Muscle layer of duodenum (tissue), 2 donors: ENCODE results near the gene WIZ.

ENCODE experiments used
- H3K27ac ChIP-seq: one replicate; pipeline ENCODE4 v1.7.0; 2013; ENCODE audit warnings: mild to moderate bottlenecking, low read length
- H3K27me3 ChIP-seq: one replicate; pipeline ENCODE4 v1.7.0; 2013; ENCODE audit warnings: low read depth, mild to moderate bottlenecking, control low read depth, low read length
- H3K36me3 ChIP-seq, 2 donors: one replicate each; pipeline ENCODE4 v1.7.0; 2013; ENCODE audit warnings: low read length in 2 of 2, control low read depth in 1 of 2, mild to moderate bottlenecking in 1 of 2; ENCODE audit not compliant: insufficient read depth in 2 of 2, control insufficient read depth in 1 of 2
- H3K4me1 ChIP-seq, 2 donors: one replicate each; pipeline ENCODE4 v1.7.0; 2013; ENCODE audit warnings: low read length in 2 of 2, mild to moderate bottlenecking in 2 of 2, control low read depth in 1 of 2, moderate library complexity in 1 of 2; ENCODE audit not compliant: insufficient read depth in 2 of 2, control insufficient read depth in 1 of 2
- H3K4me3 ChIP-seq, 2 donors: one replicate each; pipeline ENCODE4 v1.7.0; 2013; ENCODE audit warnings: low read length in 2 of 2, low read depth in 1 of 2, mild to moderate bottlenecking in 1 of 2
- H3K9me3 ChIP-seq, 2 donors: one replicate each; pipeline ENCODE4 v1.7.0; 2013; ENCODE audit warnings: low read length in 2 of 2, control low read depth in 1 of 2, mild to moderate bottlenecking in 1 of 2; ENCODE audit not compliant: control insufficient read depth in 1 of 2
- donor health status: healthy.

The WIZ gene

GRCh38 chr19:15439821-15440641, 9.7 kb downstream of the WIZ start:
- Histone ChIP-seq H3K9me3 (no peaks in the 10 kb centered on the region), H3K27ac (no peak overlapping the region), H3K36me3 (peaks cover 0 to 3% of the 10 kb centered on the region in 2 donors), H3K4me1 (peaks cover 0 to 16% of the 10 kb centered on the region in 2 donors), H3K4me3 (no peak overlapping the region), H3K27me3 (no peaks in the 10 kb centered on the region)

GRCh38 chr19:15439078-15439799, 10.5 kb downstream of the WIZ start:
- no peaks in the 10 kb centered on the region for H3K27me3 ChIP-seq
- H3K9me3 ChIP-seq: no peaks in the 10 kb centered on the region
- H3K4me1 ChIP-seq: peaks cover 0 to 16% of the 10 kb centered on the region in 2 donors
- H3K27ac ChIP-seq: no peak overlapping the region
- H3K4me3 ChIP-seq: no peak overlapping the region
- no peaks in the 10 kb centered on the region for H3K36me3 ChIP-seq

- H3K27ac ChIP-seq: no peak overlapping the region
- H3K4me1 ChIP-seq: peaks cover 0 to 18% of the 10 kb centered on the region in 2 donors
- H3K4me3 ChIP-seq: no peak overlapping the region
- no peaks in the 10 kb centered on the region for H3K27me3 ChIP-seq
- H3K36me3 ChIP-seq: no peaks in the 10 kb centered on the region
- no peaks in the 10 kb centered on the region for H3K9me3 ChIP-seq
These were observed 11.2 kb downstream of the WIZ start for GRCh38 chr19:15438577-15438976.

GRCh38 chr19:15438124-15438496, 11.6 kb downstream of the WIZ start:
- Histone ChIP-seq H3K27ac (peak overlapping the region; percentile 40), H3K4me1 (peaks cover 0 to 23% of the 10 kb centered on the region in 2 donors), H3K9me3 (no peaks in the 10 kb centered on the region), H3K27me3 (no peaks in the 10 kb centered on the region), H3K4me3 (no peak overlapping the region), H3K36me3 (no peaks in the 10 kb centered on the region)

- Histone ChIP-seq H3K9me3 (no peaks in the 10 kb centered on the region), H3K27ac (peak overlapping the region; percentile 40), H3K36me3 (no peaks in the 10 kb centered on the region), H3K4me1 (peaks cover 0 to 23% of the 10 kb centered on the region in 2 donors), H3K27me3 (no peaks in the 10 kb centered on the region), H3K4me3 (no peak overlapping the region)
These were observed 12.2 kb downstream of the WIZ start for GRCh38 chr19:15437355-15438123.

GRCh38 chr19:15436826-15437110, 13.0 kb downstream of the WIZ start:
- peaks cover under 1 to 26% of the 10 kb centered on the region in 2 donors for H3K4me1 ChIP-seq
- H3K27ac ChIP-seq: no peak overlapping the region
- no peaks in the 10 kb centered on the region for H3K36me3 ChIP-seq
- H3K4me3 ChIP-seq: no peak overlapping the region
- no peaks in the 10 kb centered on the region for H3K27me3 ChIP-seq
- no peaks in the 10 kb centered on the region for H3K9me3 ChIP-seq

- peaks cover 6 to 31% of the 10 kb centered on the region in 2 donors for H3K4me1 ChIP-seq
- H3K4me3 ChIP-seq: no peak overlapping the region
- no peaks in the 10 kb centered on the region for H3K9me3 ChIP-seq
- H3K36me3 ChIP-seq: no peaks in the 10 kb centered on the region
- no peak overlapping the region for H3K27ac ChIP-seq
- H3K27me3 ChIP-seq: no peaks in the 10 kb centered on the region
These were observed 13.5 kb downstream of the WIZ start for GRCh38 chr19:15436012-15436825.

GRCh38 chr19:15433519-15434069, 16.2 kb downstream of the WIZ start:
- Histone ChIP-seq H3K4me3 (peak overlapping the region; percentile 81 to 89), H3K4me1 (peaks cover 10 to 54% of the 10 kb centered on the region in 2 donors), H3K9me3 (no peaks in the 10 kb centered on the region), H3K27ac (peak overlapping the region; percentile 72), H3K36me3 (peaks cover 3 to 10% of the 10 kb centered on the region in 2 donors), H3K27me3 (no peaks in the 10 kb centered on the region)

GRCh38 chr19:15432629-15433518, 16.9 kb downstream of the WIZ start:
- Histone ChIP-seq H3K27ac (peak overlapping the region; percentile 72), H3K4me1 (peaks cover 10 to 50% of the 10 kb centered on the region in 2 donors), H3K36me3 (peaks cover 4 to 14% of the 10 kb centered on the region in 2 donors), H3K9me3 (no peaks in the 10 kb centered on the region), H3K4me3 (peak overlapping the region; percentile 81 to 89), H3K27me3 (no peaks in the 10 kb centered on the region)

GRCh38 chr19:15432018-15432494, 17.7 kb downstream of the WIZ start:
- Histone ChIP-seq H3K4me1 (peaks cover 10 to 44% of the 10 kb centered on the region in 2 donors), H3K27ac (peak overlapping the region; percentile 29), H3K9me3 (no peaks in the 10 kb centered on the region), H3K36me3 (peaks cover 4 to 23% of the 10 kb centered on the region in 2 donors), H3K27me3 (no peaks in the 10 kb centered on the region), H3K4me3 (peak overlapping the region; percentile 83 to 95)
